GM12875 (cell line): ENCODE results near the gene ZFP1.

Experiments
- H3K4me3 ChIP-seq: one replicate; pipeline ENCODE4 v1.5.1; 2011; ENCODE audit warnings: low read depth, low read length, control low read depth
- TF ChIP-seq, protein P1 (sequence below): IDR thresholded peaks from 2 replicates; pipeline ENCODE4 v1.5.1; 2011; ENCODE audit warnings: low read depth, mild to moderate bottlenecking, control low read depth, inconsistent platforms, low read length, moderate library complexity, borderline replicate concordance; ENCODE audit not compliant: insufficient read depth

Gene ZFP1

DNA sequence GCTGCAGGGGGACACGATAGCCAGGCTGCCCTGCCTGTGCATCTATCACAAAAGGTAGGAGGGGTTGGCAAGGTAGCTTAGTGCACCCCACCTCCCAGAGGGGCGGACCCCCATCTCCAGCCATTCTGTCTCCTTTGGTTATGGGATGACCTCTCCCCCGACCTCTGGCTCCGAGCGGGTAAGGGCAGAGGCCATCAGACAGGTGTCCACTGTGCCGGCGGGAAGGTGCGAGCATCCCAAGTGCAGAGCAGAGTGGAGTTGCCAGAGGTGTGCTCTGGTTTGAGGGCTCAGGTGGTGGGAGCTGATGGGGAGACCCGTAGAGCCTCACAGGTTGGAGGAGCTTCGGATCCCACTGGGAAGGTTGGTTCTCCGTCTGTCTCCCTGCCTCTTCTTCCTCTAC is 43.5 kb upstream of the ZFP1 start:
- TF ChIP-seq, protein P1, sequence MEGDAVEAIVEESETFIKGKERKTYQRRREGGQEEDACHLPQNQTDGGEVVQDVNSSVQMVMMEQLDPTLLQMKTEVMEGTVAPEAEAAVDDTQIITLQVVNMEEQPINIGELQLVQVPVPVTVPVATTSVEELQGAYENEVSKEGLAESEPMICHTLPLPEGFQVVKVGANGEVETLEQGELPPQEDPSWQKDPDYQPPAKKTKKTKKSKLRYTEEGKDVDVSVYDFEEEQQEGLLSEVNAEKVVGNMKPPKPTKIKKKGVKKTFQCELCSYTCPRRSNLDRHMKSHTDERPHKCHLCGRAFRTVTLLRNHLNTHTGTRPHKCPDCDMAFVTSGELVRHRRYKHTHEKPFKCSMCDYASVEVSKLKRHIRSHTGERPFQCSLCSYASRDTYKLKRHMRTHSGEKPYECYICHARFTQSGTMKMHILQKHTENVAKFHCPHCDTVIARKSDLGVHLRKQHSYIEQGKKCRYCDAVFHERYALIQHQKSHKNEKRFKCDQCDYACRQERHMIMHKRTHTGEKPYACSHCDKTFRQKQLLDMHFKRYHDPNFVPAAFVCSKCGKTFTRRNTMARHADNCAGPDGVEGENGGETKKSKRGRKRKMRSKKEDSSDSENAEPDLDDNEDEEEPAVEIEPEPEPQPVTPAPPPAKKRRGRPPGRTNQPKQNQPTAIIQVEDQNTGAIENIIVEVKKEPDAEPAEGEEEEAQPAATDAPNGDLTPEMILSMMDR: no peak
- H3K4me3 ChIP-seq: no peak overlapping the region

DNA sequence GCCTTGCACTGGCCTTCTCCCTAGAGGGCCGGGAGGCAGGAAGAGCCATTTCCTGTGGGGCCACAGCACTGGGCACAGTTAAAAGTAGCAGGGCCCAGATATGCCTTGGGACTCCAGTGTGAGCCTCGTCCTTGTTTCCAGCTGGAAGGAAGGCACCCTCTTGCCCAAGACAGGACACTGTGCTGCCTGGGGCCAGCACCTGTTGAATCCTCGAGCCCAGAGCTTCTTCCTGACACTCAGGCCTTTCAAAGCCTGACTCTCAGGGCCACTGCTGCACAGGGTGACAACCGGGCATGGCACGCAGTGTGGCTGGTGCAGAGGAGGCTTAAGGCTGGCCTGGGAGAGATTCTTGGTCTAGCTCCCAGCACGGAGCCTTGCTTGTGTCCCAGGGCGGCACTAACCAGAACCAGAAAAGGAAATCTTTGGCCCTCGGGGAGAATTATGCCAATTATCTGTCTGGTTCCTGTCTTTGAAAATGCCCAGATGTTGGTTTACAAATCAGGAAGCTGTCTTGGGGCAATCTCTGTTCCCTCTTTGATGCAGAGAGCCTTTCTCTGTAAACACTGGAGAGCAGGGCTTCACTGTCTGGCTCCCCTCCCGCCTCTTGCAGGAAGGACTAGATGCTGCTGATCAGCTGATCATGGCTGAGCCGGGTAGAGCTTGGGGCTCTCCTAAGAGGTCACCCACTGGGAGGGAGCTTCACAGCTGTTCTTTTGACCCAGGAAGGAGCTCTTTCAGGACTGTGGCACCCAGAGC is 42.8 kb upstream of the ZFP1 start:
- TF ChIP-seq, protein P1: no peak
- no peak overlapping the region for H3K4me3 ChIP-seq

DNA sequence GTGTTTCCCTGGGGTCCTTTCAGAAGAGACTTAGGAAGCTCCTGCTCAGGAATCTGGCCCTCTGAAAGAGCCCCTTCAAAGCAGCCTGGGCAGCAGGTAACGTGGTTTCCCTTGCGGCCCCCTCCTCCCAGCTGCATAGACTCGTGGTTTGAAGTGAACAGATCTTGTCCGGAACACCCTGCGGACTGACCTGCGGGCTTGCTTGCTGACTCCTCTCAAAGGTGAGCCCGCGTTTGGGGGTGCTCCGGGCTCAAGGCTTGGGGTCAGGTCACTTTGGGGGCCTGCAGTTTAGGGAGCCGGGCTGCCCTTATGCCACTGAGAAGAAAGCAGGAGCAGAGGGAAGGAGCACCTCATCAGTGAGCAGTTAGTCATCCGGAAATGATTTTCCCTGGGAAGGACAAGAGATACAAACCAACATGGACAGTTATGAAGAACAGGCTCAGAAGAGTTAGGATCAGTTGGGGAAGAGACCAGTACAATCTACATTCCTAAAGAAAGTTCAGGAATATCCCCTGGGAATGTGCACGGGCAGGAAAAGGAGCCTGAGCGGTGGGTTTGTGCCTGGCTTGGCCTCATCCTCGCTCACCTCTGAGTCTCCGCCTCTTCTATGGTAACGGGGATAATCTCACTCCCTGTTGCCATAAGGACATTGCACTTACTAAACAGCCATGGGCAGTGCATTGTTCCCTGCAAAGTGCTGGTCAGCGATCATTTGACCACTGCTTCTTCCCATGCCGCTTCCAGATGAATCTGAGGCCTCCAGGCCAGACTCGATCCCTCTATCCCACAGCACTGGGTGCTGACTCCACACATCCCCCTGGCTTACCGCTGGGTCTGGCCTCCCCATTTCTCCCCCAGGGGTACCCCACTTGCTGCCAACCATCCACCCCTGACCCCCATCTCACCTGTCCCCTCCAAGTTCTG is 41.7 kb upstream of the ZFP1 start:
- TF ChIP-seq, protein P1: no peak
- no peak overlapping the region for H3K4me3 ChIP-seq

DNA sequence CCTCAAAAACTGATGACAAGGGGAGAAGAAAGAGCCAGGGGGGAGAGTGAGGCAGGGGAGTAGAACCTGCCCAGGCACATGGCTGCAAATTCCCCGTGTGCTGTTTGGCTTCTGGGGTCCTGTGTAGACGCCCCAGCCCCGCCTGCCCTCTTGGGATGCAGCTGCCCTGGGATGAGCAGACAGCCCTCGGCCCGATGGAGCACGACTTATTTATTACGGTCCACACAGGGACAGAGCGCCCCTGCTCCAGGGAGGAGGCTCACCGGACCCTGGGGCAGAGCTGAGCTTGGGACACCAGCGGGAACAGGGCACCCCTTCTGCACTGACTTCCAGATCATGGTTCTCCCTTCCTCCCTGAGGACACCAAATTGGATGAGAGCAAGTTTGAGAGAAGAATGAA is 40.8 kb upstream of the ZFP1 start:
- no peak overlapping the region for H3K4me3 ChIP-seq
- TF ChIP-seq, protein P1: no peak

DNA sequence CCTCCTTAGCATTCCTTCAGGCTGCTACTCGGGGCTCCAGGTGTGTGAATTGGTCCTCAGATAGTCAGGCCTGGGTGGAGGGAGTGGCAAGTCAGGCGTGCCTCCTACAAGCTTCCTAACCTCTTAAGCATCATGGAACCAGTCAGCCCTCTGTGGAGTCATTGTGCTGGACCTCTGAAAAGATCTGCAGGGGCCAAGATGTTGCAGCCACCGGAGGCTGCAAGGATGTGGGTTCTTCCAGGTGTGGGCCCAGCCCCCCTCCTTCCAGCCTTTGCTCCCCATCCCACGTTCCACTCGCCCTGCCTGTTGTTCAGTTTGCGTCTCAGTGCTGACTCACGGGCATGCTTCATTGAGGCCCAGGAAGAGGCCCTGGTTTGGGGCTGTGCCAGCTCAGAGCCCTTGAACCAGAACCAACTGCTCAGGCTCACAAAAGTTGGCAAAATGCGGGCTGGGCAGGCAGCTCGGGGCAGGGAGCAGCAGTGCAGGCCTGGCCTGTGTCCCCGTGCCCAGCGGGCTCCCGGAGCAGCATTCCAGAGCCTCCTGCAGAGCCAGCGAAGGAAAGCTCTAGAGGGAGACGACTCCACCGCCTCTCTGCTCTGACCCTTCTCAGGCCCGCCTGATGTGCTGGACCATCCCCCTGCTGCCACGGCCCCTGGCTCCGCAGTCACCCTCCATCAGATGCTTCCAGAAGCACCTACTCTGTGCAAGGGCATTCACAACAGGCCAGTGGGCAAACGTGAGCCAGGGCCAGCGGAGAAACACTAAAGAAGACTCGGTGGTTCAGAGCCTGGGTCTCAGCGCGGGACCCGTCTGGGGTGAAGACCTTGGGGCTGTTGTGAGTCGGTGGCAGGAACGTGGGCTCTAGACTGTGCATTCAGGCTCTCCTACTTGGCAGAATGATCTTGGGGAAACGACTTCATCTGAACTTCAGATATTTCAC is 39.3 kb upstream of the ZFP1 start:
- TF ChIP-seq, protein P1: no peak
- peak overlapping the region; percentile 17 for H3K4me3 ChIP-seq

DNA sequence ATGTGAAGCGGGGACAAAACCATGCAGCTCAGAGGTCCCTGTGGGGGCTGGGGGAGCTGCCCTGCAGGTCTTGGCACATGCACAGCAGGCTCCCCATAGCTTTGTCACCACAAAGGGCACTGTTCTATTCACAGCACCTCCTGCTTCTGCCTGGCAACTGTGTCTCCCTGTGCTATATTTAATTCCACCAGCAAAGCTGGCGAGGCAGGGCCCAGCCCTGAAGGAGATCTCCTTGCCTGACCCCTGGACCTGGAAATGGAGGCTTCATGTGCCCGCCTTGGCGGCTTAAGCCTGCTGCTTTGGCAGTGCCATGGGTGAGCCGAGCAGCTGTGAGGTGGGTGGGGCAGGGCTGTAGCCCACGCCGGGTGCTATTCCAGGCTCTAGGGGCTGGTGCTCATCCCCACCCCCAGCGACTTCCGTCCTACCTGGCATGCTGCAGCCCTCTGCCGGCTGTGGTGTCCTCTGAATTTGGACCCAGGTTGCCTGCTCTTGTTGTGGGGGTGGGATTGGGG is 38.5 kb upstream of the ZFP1 start:
- TF ChIP-seq, protein P1: peak; percentile 22; the same call in 1 of the 2 replicates
- H3K4me3 ChIP-seq: no peak overlapping the region
